ENCODE results near the gene DNASE1.
"Not testable (repeated sequence)": the region's sequence is repeated elsewhere in the genome, so short reads cannot be mapped to it uniquely, and the experiment has no call there.

DNASE1 gene

DNA sequence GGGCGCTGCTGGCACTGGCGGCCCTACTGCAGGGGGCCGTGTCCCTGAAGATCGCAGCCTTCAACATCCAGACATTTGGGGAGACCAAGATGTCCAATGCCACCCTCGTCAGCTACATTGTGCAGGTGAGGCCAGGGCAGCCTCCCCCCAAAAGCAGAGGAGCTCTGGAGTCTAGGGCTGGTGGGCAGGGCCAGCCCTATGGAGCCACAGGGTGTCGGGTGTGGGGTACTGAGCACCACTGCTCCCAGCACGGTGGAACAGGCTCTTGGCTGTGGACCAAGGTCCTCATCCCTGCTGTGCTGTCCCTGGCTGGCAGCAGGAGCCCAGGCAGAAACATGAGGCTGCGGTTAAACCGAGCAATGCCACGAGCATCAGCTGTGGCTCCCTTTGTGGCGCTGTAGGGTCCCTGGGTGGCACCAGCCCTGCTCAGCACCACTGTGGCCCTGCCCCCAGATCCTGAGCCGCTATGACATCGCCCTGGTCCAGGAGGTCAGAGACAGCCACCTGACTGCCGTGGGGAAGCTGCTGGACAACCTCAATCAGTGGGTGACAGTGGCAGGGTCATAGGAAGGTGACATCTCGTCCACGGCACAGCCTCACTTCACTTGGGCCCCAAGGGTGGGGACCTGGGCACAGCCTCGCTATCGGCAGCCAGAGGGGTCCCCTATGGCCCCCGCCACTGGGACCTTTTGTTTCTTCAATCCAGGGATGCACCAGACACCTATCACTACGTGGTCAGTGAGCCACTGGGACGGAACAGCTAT, 1.1 kb downstream of the DNASE1 start:
- peak overlapping the region; percentile 49 for H4K8ac ChIP-seq (ENCODE audit: low read depth, low read length)
- H3K4me1 ChIP-seq (ENCODE audit: control insufficient read depth in 2 of 2, insufficient read depth in 1 of 2, low read depth in 1 of 2, low read length in 2 of 2), result peaks cover 0 to 1% of the 10 kb centered on the region in 2 donors
- peak overlapping the region; percentile 52 for H3K9ac ChIP-seq (ENCODE audit: low read depth, low read length, poor library complexity)
- no peak overlapping the region for H3K4ac ChIP-seq (ENCODE audit: low read length)
- no peak overlapping the region for H2BK15ac ChIP-seq (ENCODE audit: low read length)
- H2BK12ac ChIP-seq (ENCODE audit: low read length), result no peak overlapping the region
- H2BK120ac ChIP-seq (ENCODE audit: low read depth, low read length), result no peak overlapping the region
- peaks cover 1% of the 10 kb centered on the region for H3K79me1 ChIP-seq (ENCODE audit: low read depth, low read length)
- peaks cover 42 to 94% of the 10 kb centered on the region in 2 donors for H3K36me3 ChIP-seq (replicated peaks in 1 of 2; ENCODE audit: control insufficient read depth in 2 of 2, insufficient read depth in 2 of 2, low read length in 2 of 2)
- no peaks in the 10 kb centered on the region for H3K9me3 ChIP-seq (replicated peaks in 1 of 2; ENCODE audit: control insufficient read depth in 2 of 2, insufficient read depth in 1 of 2, low read depth in 1 of 2, low read length in 2 of 2)
- H3K27me3 ChIP-seq (ENCODE audit: control insufficient read depth in 3 of 3, insufficient read depth in 3 of 3, low read depth in 1 of 3, low read length in 3 of 3), result no peaks in the 10 kb centered on the region
- DNase-seq (ENCODE audit: low spot score), result no peak
- H3K23ac ChIP-seq (ENCODE audit: low read depth, low read length, poor library complexity), result peak overlapping the region; percentile 12
- WGBS, 2 donors (ENCODE audit: extremely low coverage in 2 of 2, insufficient read length in 2 of 2, insufficient replicate concordance in 1 of 2), result no CpG with 5 or more reads among the region's 21 CpGs
- no peak overlapping the region for H3K4me3 ChIP-seq (ENCODE audit: low read length in 2 of 2)
- no peak overlapping the region for H2AK5ac ChIP-seq (ENCODE audit: low read depth, low read length)
- no peak overlapping the region for H3K14ac ChIP-seq (ENCODE audit: low read length)
- H3K27ac ChIP-seq (replicated peaks; ENCODE audit: low read length), result no peak overlapping the region
- no peak overlapping the region for H3K4me2 ChIP-seq (ENCODE audit: insufficient read depth, low read length, poor library complexity, severe bottlenecking)
- no peak overlapping the region for H2BK5ac ChIP-seq (ENCODE audit: low read length)
- no peak overlapping the region for H4K91ac ChIP-seq (ENCODE audit: low read depth, low read length, poor library complexity)
- peak overlapping the region; percentile 9 for H3K18ac ChIP-seq (ENCODE audit: low read length)
- H2AFZ ChIP-seq (ENCODE audit: low read length), result no peak overlapping the region

DNA sequence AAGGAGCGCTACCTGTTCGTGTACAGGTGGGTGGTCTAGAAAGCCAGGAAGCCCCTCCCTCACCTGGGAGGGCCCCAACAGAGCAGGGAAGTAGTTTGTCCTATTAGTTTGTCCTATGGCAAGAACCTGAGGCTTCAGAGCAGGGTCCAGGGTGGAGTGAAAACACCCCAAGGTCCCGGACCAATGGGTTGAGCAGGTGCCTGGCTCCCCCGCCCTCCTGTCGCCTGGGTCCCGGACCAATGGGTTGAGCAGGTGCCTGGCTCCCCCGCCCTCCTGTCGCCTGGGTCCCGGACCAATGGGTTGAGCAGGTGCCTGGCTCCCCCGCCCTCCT, 1.6 kb downstream of the DNASE1 start:
- H2BK15ac ChIP-seq (ENCODE audit: low read length); H2BK120ac ChIP-seq (ENCODE audit: low read depth, low read length); H3K27me3 ChIP-seq (ENCODE audit: control insufficient read depth in 3 of 3, insufficient read depth in 3 of 3, low read depth in 1 of 3, low read length in 3 of 3); H3K23ac ChIP-seq (ENCODE audit: low read depth, low read length, poor library complexity); H3K14ac ChIP-seq (ENCODE audit: low read length); H2BK5ac ChIP-seq (ENCODE audit: low read length); H3K27ac ChIP-seq (replicated peaks; ENCODE audit: low read length); H3K4me2 ChIP-seq (ENCODE audit: insufficient read depth, low read length, poor library complexity, severe bottlenecking); H3K79me1 ChIP-seq (ENCODE audit: low read depth, low read length); H2AK5ac ChIP-seq (ENCODE audit: low read depth, low read length); DNase-seq (ENCODE audit: low spot score); H4K8ac ChIP-seq (ENCODE audit: low read depth, low read length); H2AFZ ChIP-seq (ENCODE audit: low read length); H3K9ac ChIP-seq (ENCODE audit: low read depth, low read length, poor library complexity); H3K4me3 ChIP-seq (ENCODE audit: low read length in 2 of 2); H3K18ac ChIP-seq (ENCODE audit: low read length); H3K4ac ChIP-seq (ENCODE audit: low read length); H4K91ac ChIP-seq (ENCODE audit: low read depth, low read length, poor library complexity); H2BK12ac ChIP-seq (ENCODE audit: low read length); H3K4me1 ChIP-seq (ENCODE audit: control insufficient read depth in 2 of 2, insufficient read depth in 1 of 2, low read depth in 1 of 2, low read length in 2 of 2); H3K9me3 ChIP-seq (replicated peaks in 1 of 2; ENCODE audit: control insufficient read depth in 2 of 2, insufficient read depth in 1 of 2, low read depth in 1 of 2, low read length in 2 of 2): not testable (repeated sequence)
- WGBS, 2 donors (ENCODE audit: extremely low coverage in 2 of 2, insufficient read length in 2 of 2, insufficient replicate concordance in 1 of 2), result no CpG with 5 or more reads among the region's 10 CpGs
- peaks cover 40 to 94% of the 10 kb centered on the region in 2 donors for H3K36me3 ChIP-seq (replicated peaks in 1 of 2; ENCODE audit: control insufficient read depth in 2 of 2, insufficient read depth in 2 of 2, low read length in 2 of 2)

DNA sequence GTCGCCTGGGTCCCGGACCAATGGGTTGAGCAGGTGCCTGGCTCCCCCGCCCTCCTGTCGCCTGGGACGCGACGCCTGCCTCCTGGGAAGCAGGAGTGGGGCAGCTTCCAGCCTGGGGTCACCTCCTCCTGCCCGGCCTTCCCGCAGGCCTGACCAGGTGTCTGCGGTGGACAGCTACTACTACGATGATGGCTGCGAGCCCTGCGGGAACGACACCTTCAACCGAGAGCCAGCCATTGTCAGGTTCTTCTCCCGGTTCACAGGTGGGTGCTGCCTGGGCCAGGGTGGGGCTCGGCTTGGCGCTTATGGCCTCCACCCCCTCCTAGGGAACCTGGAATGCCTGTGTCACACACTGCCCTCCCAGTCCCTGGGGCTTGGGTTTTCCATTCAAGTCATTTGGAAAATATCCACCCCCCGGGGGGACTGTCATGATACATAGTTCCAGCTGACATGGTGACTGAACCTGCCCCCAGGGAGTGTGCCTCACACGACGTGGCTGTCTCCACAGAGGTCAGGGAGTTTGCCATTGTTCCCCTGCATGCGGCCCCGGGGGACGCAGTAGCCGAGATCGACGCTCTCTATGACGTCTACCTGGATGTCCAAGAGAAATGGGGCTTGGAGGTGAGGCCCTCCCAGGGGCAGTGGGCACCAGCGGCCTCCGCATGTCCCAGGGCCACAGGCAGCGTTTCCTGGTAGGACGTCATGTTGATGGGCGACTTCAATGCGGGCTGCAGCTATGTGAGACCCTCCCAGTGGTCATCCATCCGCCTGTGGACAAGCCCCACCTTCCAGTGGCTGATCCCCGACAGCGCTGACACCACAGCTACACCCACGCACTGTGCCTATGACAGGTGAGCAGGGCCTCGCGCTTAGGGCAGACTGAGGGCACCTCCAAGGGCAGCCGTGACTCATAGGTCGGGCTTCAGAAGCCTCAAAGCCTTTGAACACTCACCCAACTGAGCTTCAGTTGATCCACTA, 2.3 kb downstream of the DNASE1 start:
- Histone ChIP-seq H3K9me3 (replicated peaks in 1 of 2; ENCODE audit: control insufficient read depth in 2 of 2, insufficient read depth in 1 of 2, low read depth in 1 of 2, low read length in 2 of 2) (no peaks in the 10 kb centered on the region), H2BK5ac (ENCODE audit: low read length) (no peak overlapping the region), H2BK15ac (ENCODE audit: low read length) (no peak overlapping the region), H3K9ac (ENCODE audit: low read depth, low read length, poor library complexity) (no peak overlapping the region), H3K18ac (ENCODE audit: low read length) (no peak overlapping the region), H3K4me2 (ENCODE audit: insufficient read depth, low read length, poor library complexity, severe bottlenecking) (no peak overlapping the region), H3K4ac (ENCODE audit: low read length) (no peak overlapping the region), H4K8ac (ENCODE audit: low read depth, low read length) (no peak overlapping the region), H3K36me3 (replicated peaks in 1 of 2; ENCODE audit: control insufficient read depth in 2 of 2, insufficient read depth in 2 of 2, low read length in 2 of 2) (peaks cover 47 to 94% of the 10 kb centered on the region in 2 donors), H2BK120ac (ENCODE audit: low read depth, low read length) (no peak overlapping the region), H3K27me3 (ENCODE audit: control insufficient read depth in 3 of 3, insufficient read depth in 3 of 3, low read depth in 1 of 3, low read length in 3 of 3) (no peaks in the 10 kb centered on the region), H3K4me1 (ENCODE audit: control insufficient read depth in 2 of 2, insufficient read depth in 1 of 2, low read depth in 1 of 2, low read length in 2 of 2) (peaks cover 0 to 1% of the 10 kb centered on the region in 2 donors), H3K14ac (ENCODE audit: low read length) (no peak overlapping the region), H4K91ac (ENCODE audit: low read depth, low read length, poor library complexity) (no peak overlapping the region), H3K4me3 (ENCODE audit: low read length in 2 of 2) (no peak overlapping the region), H3K23ac (ENCODE audit: low read depth, low read length, poor library complexity) (peak overlapping the region; percentile 16), H2AK5ac (ENCODE audit: low read depth, low read length) (no peak overlapping the region), H3K27ac (replicated peaks; ENCODE audit: low read length) (no peak overlapping the region), H2BK12ac (ENCODE audit: low read length) (no peak overlapping the region), H2AFZ (ENCODE audit: low read length) (no peak overlapping the region), H3K79me1 (ENCODE audit: low read depth, low read length) (peaks cover 1% of the 10 kb centered on the region)
- DNase-seq (ENCODE audit: low spot score), result no peak
- WGBS, 2 donors (ENCODE audit: extremely low coverage in 2 of 2, insufficient read length in 2 of 2, insufficient replicate concordance in 1 of 2), result no CpG with 5 or more reads among the region's 42 CpGs

DNA sequence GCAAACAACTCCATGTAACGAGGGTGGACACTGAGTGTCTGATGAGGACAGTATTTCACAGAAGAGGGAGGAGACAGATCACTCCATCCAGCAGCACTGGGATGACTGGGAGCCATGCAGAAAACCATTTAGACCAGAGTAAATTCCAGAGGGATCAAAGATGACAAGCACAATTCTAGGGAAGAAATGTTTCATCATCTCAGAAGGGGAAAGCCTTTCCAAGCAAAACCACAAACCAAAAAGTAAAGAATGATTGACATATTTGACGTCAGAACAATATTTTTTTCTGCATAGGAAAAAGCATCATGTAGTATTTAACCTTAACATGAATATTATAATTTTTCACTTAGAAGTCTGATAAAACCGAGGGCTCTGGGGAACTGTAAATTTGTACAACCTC, 4.8 kb downstream of the DNASE1 start:
- Histone ChIP-seq H2AK5ac (ENCODE audit: low read depth, low read length) (no peak overlapping the region), H3K79me1 (ENCODE audit: low read depth, low read length) (peaks cover 1% of the 10 kb centered on the region), H3K27ac (replicated peaks; ENCODE audit: low read length) (no peak overlapping the region), H2BK12ac (ENCODE audit: low read length) (no peak overlapping the region), H2BK120ac (ENCODE audit: low read depth, low read length) (no peak overlapping the region), H3K9ac (ENCODE audit: low read depth, low read length, poor library complexity) (no peak overlapping the region), H4K8ac (ENCODE audit: low read depth, low read length) (no peak overlapping the region), H3K18ac (ENCODE audit: low read length) (no peak overlapping the region), H3K9me3 (replicated peaks in 1 of 2; ENCODE audit: control insufficient read depth in 2 of 2, insufficient read depth in 1 of 2, low read depth in 1 of 2, low read length in 2 of 2) (no peaks in the 10 kb centered on the region), H3K4ac (ENCODE audit: low read length) (no peak overlapping the region), H3K36me3 (replicated peaks in 1 of 2; ENCODE audit: control insufficient read depth in 2 of 2, insufficient read depth in 2 of 2, low read length in 2 of 2) (peaks cover 61 to 96% of the 10 kb centered on the region in 2 donors), H2AFZ (ENCODE audit: low read length) (no peak overlapping the region), H3K23ac (ENCODE audit: low read depth, low read length, poor library complexity) (no peak overlapping the region), H3K4me1 (ENCODE audit: control insufficient read depth in 2 of 2, insufficient read depth in 1 of 2, low read depth in 1 of 2, low read length in 2 of 2) (peaks cover 0 to 1% of the 10 kb centered on the region in 2 donors), H3K4me2 (ENCODE audit: insufficient read depth, low read length, poor library complexity, severe bottlenecking) (no peak overlapping the region), H2BK15ac (ENCODE audit: low read length) (no peak overlapping the region), H2BK5ac (ENCODE audit: low read length) (no peak overlapping the region), H3K14ac (ENCODE audit: low read length) (no peak overlapping the region), H3K27me3 (ENCODE audit: control insufficient read depth in 3 of 3, insufficient read depth in 3 of 3, low read depth in 1 of 3, low read length in 3 of 3) (no peaks in the 10 kb centered on the region), H3K4me3 (ENCODE audit: low read length in 2 of 2) (no peak overlapping the region), H4K91ac (ENCODE audit: low read depth, low read length, poor library complexity) (no peak overlapping the region)
- WGBS, 2 donors (ENCODE audit: extremely low coverage in 2 of 2, insufficient read length in 2 of 2, insufficient replicate concordance in 1 of 2), result no CpG with 5 or more reads among the region's 3 CpGs
- DNase-seq (ENCODE audit: low spot score), result no peak
